HG02610 (cell line): ENCODE results near the gene ARPC2.
A peak's percentile ranks its signal among the peaks of the same experiment; 100 is the strongest.

Experiments
- ATAC-seq: cut with Tn5 transposase; IDR thresholded peaks from one replicate; pipeline ENCODE4 v1.9.1; 2021; ENCODE audit warnings: mild to moderate bottlenecking, moderate library complexity; ENCODE audit not compliant: unreplicated experiment

The ARPC2 gene

DNA sequence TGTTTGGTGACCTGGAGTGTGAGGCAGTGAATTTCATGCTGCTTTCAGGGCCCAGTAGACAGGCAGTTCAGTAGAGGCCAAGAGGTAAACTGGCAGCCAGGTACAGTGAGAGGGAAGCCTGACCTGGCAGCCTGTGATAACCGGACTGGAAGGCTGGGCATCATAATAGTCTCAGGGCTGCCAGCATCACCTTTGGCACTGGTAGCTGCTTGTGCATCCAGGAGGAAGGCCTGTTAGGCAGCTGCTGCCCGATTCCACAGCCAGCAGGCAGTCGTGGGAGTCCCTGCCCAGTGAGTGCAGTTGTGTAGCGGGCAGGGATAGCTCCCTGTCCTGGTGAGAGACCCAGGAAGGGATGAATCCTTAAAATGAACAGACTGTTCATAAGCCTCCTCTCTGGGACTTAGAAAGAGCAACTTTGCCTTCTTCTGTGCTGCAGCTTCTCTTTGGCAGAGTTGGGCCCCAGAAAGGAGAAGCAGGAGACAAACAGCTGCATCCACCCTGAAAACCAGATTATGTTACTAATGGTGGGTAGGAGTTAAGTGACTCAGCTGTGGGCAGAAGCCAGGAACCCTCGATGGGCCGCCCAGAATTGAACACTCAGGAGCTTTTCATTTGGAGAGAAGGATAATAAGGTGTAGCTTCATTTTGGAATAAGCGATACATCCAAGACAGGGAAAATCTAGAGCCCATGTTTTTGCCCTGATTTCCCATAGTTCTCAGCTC lies 35.7 kb downstream of the ARPC2 start:
- ATAC-seq = no peak

GRCh38 chr2:218253232-218253625 lies 36.2 kb downstream of the ARPC2 start:
- no peak for ATAC-seq

GRCh38 chr2:218255446-218255845 lies 38.5 kb downstream of the ARPC2 start:
- ATAC-seq = no peak

- ATAC-seq = no peak
Measured at GRCh38 chr2:218256612-218257350, 39.8 kb downstream of the ARPC2 start.

GRCh38 chr2:218257390-218257981 lies 40.5 kb downstream of the ARPC2 start:
- ATAC-seq = peak; percentile 54

GRCh38 chr2:218259099-218259961 lies 42.3 kb downstream of the ARPC2 start:
- no peak for ATAC-seq

DNA sequence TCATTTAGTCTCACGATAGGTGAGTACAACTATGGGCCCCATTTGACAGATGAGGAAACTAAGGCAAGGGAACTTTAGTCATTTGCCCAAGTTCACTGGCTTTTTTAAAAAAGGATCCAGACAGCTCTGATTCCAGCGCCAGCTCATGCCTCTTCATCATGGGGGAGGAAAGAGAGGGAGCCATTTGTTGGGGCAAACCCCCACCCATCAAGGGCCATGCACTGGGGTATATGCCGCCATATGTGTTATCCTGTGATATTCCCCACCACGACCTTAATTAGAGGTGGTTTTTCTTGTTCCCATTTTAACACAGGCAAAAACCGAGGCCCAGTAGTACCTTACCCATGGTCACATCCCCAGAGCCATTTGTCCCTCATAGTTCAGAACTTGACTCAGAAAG lies 43.2 kb downstream of the ARPC2 start:
- ATAC-seq = no peak

DNA sequence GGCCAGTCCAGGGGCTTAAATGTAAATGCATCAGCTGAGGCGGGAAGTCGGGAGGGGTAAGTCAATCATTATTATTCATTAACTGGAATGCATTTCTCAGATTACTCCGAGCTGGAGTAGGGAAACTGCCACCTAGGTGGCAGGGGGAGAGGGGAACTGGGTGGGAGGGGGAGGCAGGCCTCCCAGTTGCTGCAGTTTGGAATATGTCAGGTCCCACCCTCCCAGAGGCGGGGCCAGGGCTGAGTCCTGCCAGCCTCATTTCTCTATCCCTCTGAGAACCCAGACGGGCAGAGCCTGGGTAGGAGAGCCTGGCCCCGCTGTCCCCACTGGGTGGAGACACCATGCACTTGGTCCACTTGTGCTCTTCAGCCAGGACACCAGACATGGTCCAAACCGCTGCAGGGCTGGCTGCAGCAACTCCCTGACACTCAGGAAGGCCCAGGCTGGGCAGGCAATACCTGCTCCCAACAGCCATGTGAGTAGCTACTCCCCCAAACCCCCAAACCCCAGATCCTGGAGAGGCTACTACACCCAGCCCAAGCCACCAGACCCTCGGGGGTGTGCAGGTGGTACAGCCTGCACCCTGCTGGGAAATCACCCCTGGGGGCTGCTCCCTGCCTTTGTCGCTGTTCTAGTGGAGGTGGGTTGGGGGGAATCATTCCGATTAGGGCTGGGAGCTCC lies 43.9 kb downstream of the ARPC2 start, which contains the start of gene GPBAR1:
Gene GPBAR1, plus strand, starts transcription at position 274 of the 681 bp plus-strand sequence. CDS start 1,710 bp downstream, outside the sequence.
- ATAC-seq = no peak

GRCh38 chr2:218261423-218262236 lies 44.6 kb downstream of the ARPC2 start:
- ATAC-seq = no peak

GRCh38 chr2:218262237-218262600 lies 45.2 kb downstream of the ARPC2 start:
- no peak for ATAC-seq

- ATAC-seq = no peak
Measured at GRCh38 chr2:218262631-218263586, 45.9 kb downstream of the ARPC2 start.

DNA sequence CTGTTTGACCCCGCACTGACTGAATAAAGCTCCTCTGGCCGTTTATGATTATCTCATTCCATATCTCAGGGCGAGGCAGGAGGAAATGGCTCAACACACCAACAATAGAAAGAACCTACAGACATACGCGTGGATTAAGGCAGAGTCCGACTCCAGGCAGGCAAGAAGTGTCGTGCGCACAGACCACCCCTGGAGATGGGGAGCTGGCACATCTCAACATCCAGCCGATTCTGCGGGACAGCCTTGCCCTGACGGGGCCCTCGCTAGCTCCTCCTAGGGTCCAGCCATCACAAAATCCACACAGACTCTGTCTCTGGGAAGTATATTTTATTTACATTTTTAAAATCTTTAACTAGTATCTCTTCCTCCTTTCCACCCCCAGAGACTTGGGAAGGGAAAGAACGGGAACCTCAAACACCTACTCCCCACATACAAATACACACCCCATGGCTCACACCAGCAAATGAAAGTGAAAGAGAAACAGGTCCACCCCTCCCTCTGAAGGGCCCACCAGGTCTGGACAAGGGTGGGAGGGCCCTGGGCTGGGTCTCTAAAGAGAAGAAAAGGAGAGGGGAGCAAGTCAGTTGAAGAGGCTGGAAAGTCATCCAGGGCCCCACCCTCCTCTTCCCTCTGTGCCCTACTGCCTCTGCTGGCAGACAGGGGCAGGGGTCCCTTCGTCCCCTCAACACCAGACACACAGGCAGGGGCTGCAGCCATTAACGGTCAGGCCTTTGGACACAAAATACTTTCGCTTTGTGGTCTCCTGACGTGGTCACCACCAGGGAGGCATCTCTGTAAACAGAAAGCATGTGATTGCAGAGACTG lies 47.0 kb downstream of the ARPC2 start:
- no peak for ATAC-seq

- ATAC-seq = no peak
Measured at GRCh38 chr2:218264773-218265561, 48.0 kb downstream of the ARPC2 start.

GRCh38 chr2:218265626-218266025 lies 48.6 kb downstream of the ARPC2 start:
- ATAC-seq = no peak

GRCh38 chr2:218266316-218266979 lies 49.5 kb downstream of the ARPC2 start:
- ATAC-seq = no peak

DNA sequence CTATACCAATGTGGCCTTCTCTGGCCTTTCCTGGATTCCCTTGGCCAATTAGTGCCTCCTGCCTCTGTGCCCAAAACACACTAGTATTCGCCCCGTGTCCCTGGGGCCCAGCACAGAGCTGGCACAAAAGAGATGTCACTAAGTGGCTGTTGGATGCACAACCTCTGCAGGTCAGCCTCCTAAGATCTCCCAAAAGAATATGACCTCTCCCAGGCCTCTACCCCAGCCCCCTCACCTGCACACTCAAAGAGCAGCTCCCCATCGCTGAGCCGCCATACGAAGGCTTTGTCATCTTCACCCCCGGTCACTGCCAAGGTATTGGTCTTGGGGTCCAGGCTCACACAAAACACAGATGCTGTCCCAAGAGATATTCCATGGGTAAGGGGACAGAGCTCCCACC lies 50.3 kb downstream of the ARPC2 start:
- ATAC-seq = no peak
